ENCODE measurements around the gene SERPINC1. TPM values are rescaled to one million over a fixed set of nuclear protein-coding genes. Genes with fewer than 3 reads are reported as not detected.
"Not testable (repeated sequence)": the region's sequence is repeated elsewhere in the genome, so short reads cannot be mapped to it uniquely, and the experiment has no call there.

Gene SERPINC1
- total and polyA plus RNA-seq, 4 donors = 0.25 TPM; not detected in 3

DNA sequence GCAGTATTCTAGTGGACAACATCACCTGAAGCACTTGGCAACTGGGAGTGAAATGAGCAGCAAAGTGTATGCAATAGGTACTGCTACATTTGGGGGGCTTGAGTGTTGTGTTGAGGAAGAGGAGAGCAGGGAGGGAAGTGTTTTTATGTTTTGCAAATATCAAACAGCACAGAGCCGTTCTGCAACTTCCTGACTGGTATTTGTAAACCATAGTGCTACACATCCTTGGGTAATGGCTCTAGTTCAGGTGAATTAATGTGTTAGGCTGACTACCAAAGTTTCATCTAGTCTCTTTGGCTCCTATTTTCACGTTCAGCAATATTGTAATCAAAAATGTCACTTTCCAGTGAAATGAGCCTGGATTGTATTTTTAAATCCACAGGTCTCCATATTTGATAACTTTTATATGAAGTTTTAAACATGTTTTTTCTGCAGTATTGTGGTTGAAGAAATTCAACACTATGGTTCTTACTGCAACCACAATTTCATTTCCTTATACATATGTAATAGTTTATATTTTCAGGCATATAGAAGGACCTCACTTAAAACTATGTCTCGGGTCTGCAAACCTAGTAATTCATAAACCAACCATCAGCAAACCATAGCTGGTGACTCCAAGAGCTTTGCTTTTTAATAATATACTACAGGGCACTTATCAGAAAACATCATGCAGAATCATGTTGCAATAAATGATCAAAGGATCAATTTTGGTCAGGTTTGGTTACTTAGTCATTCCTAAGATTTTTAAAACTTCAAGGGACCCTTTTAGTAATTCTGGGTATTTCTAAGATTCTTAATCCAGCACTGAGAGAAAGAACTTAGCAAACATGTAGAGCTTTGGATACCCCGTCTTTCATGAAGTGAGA lies 30.1 kb downstream of the SERPINC1 start:
- Histone ChIP-seq H3K4me3 (ENCODE audit: low read length in 2 of 2) (no peak overlapping the region), H3K4me1 (ENCODE audit: control insufficient read depth in 1 of 2, insufficient read depth in 2 of 2, low read length in 2 of 2) (no peaks in the 10 kb centered on the region), H3K27me3 (ENCODE audit: control insufficient read depth in 1 of 2, insufficient read depth in 2 of 2, low read length in 1 of 2) (no peaks in the 10 kb centered on the region), H3K27ac (ENCODE audit: low read depth in 1 of 2, low read length in 2 of 2) (no peak overlapping the region), H3K9me3 (ENCODE audit: control insufficient read depth, low read length) (no peaks in the 10 kb centered on the region), H3K36me3 (ENCODE audit: control insufficient read depth in 1 of 2, insufficient read depth in 2 of 2, low read length in 1 of 2) (peaks cover 3 to 6% of the 10 kb centered on the region in 2 donors)
- DNase-seq (no peak), ATAC-seq (ENCODE audit: low FRiP score) (no peak)
- intact Hi-C loops (cut with DNase I) = no loop called here
- 86 to 87% methylated on average over 4 of the region's 4 CpGs for WGBS, 2 donors

DNA sequence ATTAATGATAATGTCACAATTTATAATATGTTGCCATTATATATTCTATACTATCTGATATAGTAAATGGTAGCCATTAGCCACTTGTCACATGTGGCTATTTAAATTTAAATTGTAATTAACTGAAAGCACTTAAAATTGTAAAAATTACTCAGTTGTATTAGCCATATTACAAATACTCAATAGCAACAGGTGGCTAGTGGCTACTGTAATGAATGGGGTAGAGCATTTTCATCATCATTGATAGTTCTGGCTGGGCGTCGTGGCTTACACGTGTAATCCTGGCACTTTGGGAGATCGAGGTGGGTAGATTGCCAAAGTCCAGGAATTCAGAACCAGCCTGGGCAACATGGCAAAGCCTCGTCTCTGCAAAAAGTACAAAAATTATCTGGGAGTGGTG lies 32.4 kb downstream of the SERPINC1 start:
- Histone ChIP-seq H3K27ac (ENCODE audit: low read depth in 1 of 2, low read length in 2 of 2) (no peak overlapping the region), H3K27me3 (ENCODE audit: control insufficient read depth in 1 of 2, insufficient read depth in 2 of 2, low read length in 1 of 2) (no peaks in the 10 kb centered on the region), H3K4me1 (ENCODE audit: control insufficient read depth in 1 of 2, insufficient read depth in 2 of 2, low read length in 2 of 2) (no peaks in the 10 kb centered on the region), H3K9me3 (ENCODE audit: control insufficient read depth, low read length) (no peaks in the 10 kb centered on the region), H3K36me3 (ENCODE audit: control insufficient read depth in 1 of 2, insufficient read depth in 2 of 2, low read length in 1 of 2) (peaks cover 0 to 6% of the 10 kb centered on the region in 2 donors), H3K4me3 (ENCODE audit: low read length in 2 of 2) (no peak overlapping the region)
- intact Hi-C loops (cut with DNase I) = no loop called here
- DNase-seq = no peak
- 76 to 83% methylated on average over 5 of the region's 5 CpGs for WGBS, 2 donors
- no peak for ATAC-seq (ENCODE audit: low FRiP score)

- H3K4me3 ChIP-seq (ENCODE audit: low read length in 2 of 2); H3K27me3 ChIP-seq (ENCODE audit: control insufficient read depth in 1 of 2, insufficient read depth in 2 of 2, low read length in 1 of 2); H3K9me3 ChIP-seq (ENCODE audit: control insufficient read depth, low read length); H3K36me3 ChIP-seq (ENCODE audit: control insufficient read depth in 1 of 2, insufficient read depth in 2 of 2, low read length in 1 of 2); intact Hi-C loops (cut with DNase I); H3K27ac ChIP-seq (ENCODE audit: low read depth in 1 of 2, low read length in 2 of 2); ATAC-seq (ENCODE audit: low FRiP score); H3K4me1 ChIP-seq (ENCODE audit: control insufficient read depth in 1 of 2, insufficient read depth in 2 of 2, low read length in 2 of 2); DNase-seq: not testable (repeated sequence)
- 80 to 84% methylated on average over 4 of the region's 4 CpGs for WGBS, 2 donors
Measured at GRCh38 chr1:173881117-173881516, 36.0 kb downstream of the SERPINC1 start.

DNA sequence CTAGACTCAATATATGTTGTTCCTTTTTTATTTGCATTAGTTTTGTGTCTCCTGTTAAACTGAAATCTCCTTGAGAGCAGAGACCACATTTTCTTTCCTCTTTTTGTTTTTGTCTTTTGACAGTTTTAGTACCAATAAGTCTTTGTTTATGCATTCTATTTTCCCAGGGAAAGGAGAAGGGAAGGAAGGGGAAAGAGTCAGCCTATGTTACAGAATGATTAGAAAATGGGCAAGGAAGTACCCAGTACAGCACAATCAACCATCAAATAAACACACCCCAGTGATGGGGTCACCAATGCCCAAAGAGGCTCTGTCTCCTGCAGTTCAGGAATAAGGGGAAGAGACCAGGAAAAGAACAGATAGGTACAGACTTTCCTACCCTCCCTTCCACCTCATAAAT lies 38.9 kb downstream of the SERPINC1 start:
- H3K36me3 ChIP-seq (ENCODE audit: control insufficient read depth in 1 of 2, insufficient read depth in 2 of 2, low read length in 1 of 2) = no peaks in the 10 kb centered on the region
- DNase-seq (no peak), ATAC-seq (ENCODE audit: low FRiP score) (no peak)
- intact Hi-C loops (cut with DNase I) = no loop called here
- H3K4me1 ChIP-seq (ENCODE audit: control insufficient read depth in 1 of 2, insufficient read depth in 2 of 2, low read length in 2 of 2) = no peaks in the 10 kb centered on the region
- H3K9me3 ChIP-seq (ENCODE audit: control insufficient read depth, low read length) = no peaks in the 10 kb centered on the region
- H3K27me3 ChIP-seq (ENCODE audit: control insufficient read depth in 1 of 2, insufficient read depth in 2 of 2, low read length in 1 of 2) = no peaks in the 10 kb centered on the region
- H3K27ac ChIP-seq (ENCODE audit: low read depth in 1 of 2, low read length in 2 of 2) = no peak overlapping the region
- H3K4me3 ChIP-seq (ENCODE audit: low read length in 2 of 2) = no peak overlapping the region

- H3K36me3 ChIP-seq (ENCODE audit: control insufficient read depth in 1 of 2, insufficient read depth in 2 of 2, low read length in 1 of 2) = no peaks in the 10 kb centered on the region
- H3K4me1 ChIP-seq (ENCODE audit: control insufficient read depth in 1 of 2, insufficient read depth in 2 of 2, low read length in 2 of 2) = no peaks in the 10 kb centered on the region
- no peak for DNase-seq
- ATAC-seq (ENCODE audit: low FRiP score) = no peak
- H3K4me3 ChIP-seq (ENCODE audit: low read length in 2 of 2) = no peak overlapping the region
- WGBS, 2 donors = 92 to 93% methylated on average over 5 of the region's 5 CpGs
- intact Hi-C loops (cut with DNase I) = no loop called here
- no peaks in the 10 kb centered on the region for H3K9me3 ChIP-seq (ENCODE audit: control insufficient read depth, low read length)
- no peaks in the 10 kb centered on the region for H3K27me3 ChIP-seq (ENCODE audit: control insufficient read depth in 1 of 2, insufficient read depth in 2 of 2, low read length in 1 of 2)
- no peak overlapping the region for H3K27ac ChIP-seq (ENCODE audit: low read depth in 1 of 2, low read length in 2 of 2)
Measured at GRCh38 chr1:173876732-173877131, 40.4 kb downstream of the SERPINC1 start.

GRCh38 chr1:173871500-173871899 lies 45.6 kb downstream of the SERPINC1 start:
- intact Hi-C loops (cut with DNase I) = no loop called here
- Histone ChIP-seq H3K27ac (ENCODE audit: low read depth in 1 of 2, low read length in 2 of 2) (no peak overlapping the region), H3K27me3 (ENCODE audit: control insufficient read depth in 1 of 2, insufficient read depth in 2 of 2, low read length in 1 of 2) (no peaks in the 10 kb centered on the region), H3K4me3 (ENCODE audit: low read length in 2 of 2) (no peak overlapping the region), H3K9me3 (ENCODE audit: control insufficient read depth, low read length) (no peaks in the 10 kb centered on the region), H3K4me1 (ENCODE audit: control insufficient read depth in 1 of 2, insufficient read depth in 2 of 2, low read length in 2 of 2) (peaks cover 0 to 2% of the 10 kb centered on the region in 2 donors), H3K36me3 (ENCODE audit: control insufficient read depth in 1 of 2, insufficient read depth in 2 of 2, low read length in 1 of 2) (no peaks in the 10 kb centered on the region)
- 71 to 90% methylated on average over 2 of the region's 2 CpGs for WGBS, 2 donors
- DNase-seq (no peak), ATAC-seq (ENCODE audit: low FRiP score) (no peak)

- ATAC-seq (ENCODE audit: low FRiP score) (no peak), DNase-seq (no peak)
- H3K9me3 ChIP-seq (ENCODE audit: control insufficient read depth, low read length) = no peaks in the 10 kb centered on the region
- no peaks in the 10 kb centered on the region for H3K27me3 ChIP-seq (ENCODE audit: control insufficient read depth in 1 of 2, insufficient read depth in 2 of 2, low read length in 1 of 2)
- H3K4me3 ChIP-seq (ENCODE audit: low read length in 2 of 2) = no peak overlapping the region
- WGBS, 2 donors = 88 to 93% methylated on average over 5 of the region's 5 CpGs
- intact Hi-C loops (cut with DNase I) = no loop called here
- H3K4me1 ChIP-seq (ENCODE audit: control insufficient read depth in 1 of 2, insufficient read depth in 2 of 2, low read length in 2 of 2) = peaks cover 0 to 4% of the 10 kb centered on the region in 2 donors
- H3K27ac ChIP-seq (ENCODE audit: low read depth in 1 of 2, low read length in 2 of 2) = no peak overlapping the region
- no peaks in the 10 kb centered on the region for H3K36me3 ChIP-seq (ENCODE audit: control insufficient read depth in 1 of 2, insufficient read depth in 2 of 2, low read length in 1 of 2)
Measured at GRCh38 chr1:173871091-173871490, 46.0 kb downstream of the SERPINC1 start.

- WGBS, 2 donors = 88 to 91% methylated on average over 15 of the region's 15 CpGs
- H3K27ac ChIP-seq (ENCODE audit: low read depth in 1 of 2, low read length in 2 of 2) = no peak overlapping the region
- ATAC-seq (ENCODE audit: low FRiP score) (no peak), DNase-seq (no peak)
- no peaks in the 10 kb centered on the region for H3K27me3 ChIP-seq (ENCODE audit: control insufficient read depth in 1 of 2, insufficient read depth in 2 of 2, low read length in 1 of 2)
- peaks cover 0 to 4% of the 10 kb centered on the region in 2 donors for H3K4me1 ChIP-seq (ENCODE audit: control insufficient read depth in 1 of 2, insufficient read depth in 2 of 2, low read length in 2 of 2)
- no peak overlapping the region for H3K4me3 ChIP-seq (ENCODE audit: low read length in 2 of 2)
- intact Hi-C loops (cut with DNase I) = no loop called here
- H3K9me3 ChIP-seq (ENCODE audit: control insufficient read depth, low read length) = no peaks in the 10 kb centered on the region
- no peaks in the 10 kb centered on the region for H3K36me3 ChIP-seq (ENCODE audit: control insufficient read depth in 1 of 2, insufficient read depth in 2 of 2, low read length in 1 of 2)
Measured at GRCh38 chr1:173870252-173871075, 46.7 kb downstream of the SERPINC1 start.
